NCI-H2107 treated with DMSO at 0.1 percent for 48 hours (cell line): ENCODE measurements around the gene DLG2.

Experiments used
- DNase-seq: peaks from one replicate; lab custom pipeline; 2025; ENCODE audit not compliant: unreplicated experiment; lab: John Stamatoyannopoulos, UW

Gene DLG2

GRCh38 chr11:84714316-84714780 is 912.8 kb downstream of the DLG2 start:
- no peak for DNase-seq

GRCh38 chr11:84691830-84692229 is 935.3 kb downstream of the DLG2 start:
- no peak for DNase-seq

GRCh38 chr11:84687433-84687832 is 939.7 kb downstream of the DLG2 start:
- DNase-seq, result no peak

GRCh38 chr11:84686716-84687115 is 940.4 kb downstream of the DLG2 start:
- DNase-seq, result no peak

- DNase-seq, result no peak
These were observed 941.2 kb downstream of the DLG2 start for GRCh38 chr11:84685976-84686375.

GRCh38 chr11:84685149-84685548 is 942.0 kb downstream of the DLG2 start:
- DNase-seq, result no peak

- no peak for DNase-seq
These were observed 945.7 kb downstream of the DLG2 start for GRCh38 chr11:84681456-84681855.

- DNase-seq, result no peak
These were observed 951.6 kb downstream of the DLG2 start for GRCh38 chr11:84675396-84676025.

- no peak for DNase-seq
These were observed 953.4 kb downstream of the DLG2 start for GRCh38 chr11:84673753-84674152.

GRCh38 chr11:84671325-84671999 is 955.7 kb downstream of the DLG2 start:
- no peak for DNase-seq

GRCh38 chr11:84663731-84664130 is 963.4 kb downstream of the DLG2 start:
- no peak for DNase-seq

GRCh38 chr11:84660257-84660977 is 966.7 kb downstream of the DLG2 start:
- no peak for DNase-seq

- DNase-seq, result no peak
These were observed 971.4 kb downstream of the DLG2 start for GRCh38 chr11:84655712-84656111.

GRCh38 chr11:84648471-84648870 is 978.7 kb downstream of the DLG2 start:
- DNase-seq, result no peak

GRCh38 chr11:84645988-84646694 is 981.0 kb downstream of the DLG2 start:
- no peak for DNase-seq

GRCh38 chr11:84642500-84642899 is 984.6 kb downstream of the DLG2 start:
- no peak for DNase-seq

GRCh38 chr11:84634309-84634708 is 992.8 kb downstream of the DLG2 start:
- DNase-seq, result no peak

- no peak for DNase-seq
These were observed 998.1 kb downstream of the DLG2 start for GRCh38 chr11:84628871-84629620.

GRCh38 chr11:84626256-84626655 is 1000.9 kb downstream of the DLG2 start:
- no peak for DNase-seq

GRCh38 chr11:84612645-84613044 is 1014.5 kb downstream of the DLG2 start:
- DNase-seq, result no peak

- no peak for DNase-seq
These were observed 1018.3 kb downstream of the DLG2 start for GRCh38 chr11:84608837-84609196.
